ENCODE data around the gene MOXD1. TPM values are rescaled to one million over a fixed set of nuclear protein-coding genes. Genes with fewer than 3 reads are reported as not detected.

MOXD1 gene
- total RNA-seq, 1 donor, result 15.1 TPM

- H3K4me3 ChIP-seq (ENCODE audit: low read depth, low read length), result no peak overlapping the region
- no peak for DNase-seq (ENCODE audit: low read depth)
- no peak for TF ChIP-seq CTCF (IDR thresholded peaks at IDR 0.05; ENCODE audit: insufficient read depth, low read depth, low read length)
These were observed 137.2 kb downstream of the MOXD1 start for GRCh38 chr6:132264021-132264500.

GRCh38 chr6:132261354-132261753 lies 139.9 kb downstream of the MOXD1 start:
- H3K4me3 ChIP-seq (ENCODE audit: low read depth, low read length), result no peak overlapping the region
- TF ChIP-seq CTCF (IDR thresholded peaks at IDR 0.05; ENCODE audit: insufficient read depth, low read depth, low read length), result no peak
- no peak for DNase-seq (ENCODE audit: low read depth)

GRCh38 chr6:132259070-132259469 lies 142.2 kb downstream of the MOXD1 start:
- H3K4me3 ChIP-seq (ENCODE audit: low read depth, low read length), result no peak overlapping the region
- peak; percentile 47 for DNase-seq (ENCODE audit: low read depth)
- TF ChIP-seq CTCF (IDR thresholded peaks at IDR 0.05; ENCODE audit: insufficient read depth, low read depth, low read length), result peak; percentile 56

- DNase-seq (ENCODE audit: low read depth), result no peak
- TF ChIP-seq CTCF (IDR thresholded peaks at IDR 0.05; ENCODE audit: insufficient read depth, low read depth, low read length), result no peak
- no peak overlapping the region for H3K4me3 ChIP-seq (ENCODE audit: low read depth, low read length)
These were observed 143.7 kb downstream of the MOXD1 start for GRCh38 chr6:132257561-132257960.

- DNase-seq (ENCODE audit: low read depth), result no peak
- no peak overlapping the region for H3K4me3 ChIP-seq (ENCODE audit: low read depth, low read length)
- TF ChIP-seq CTCF (IDR thresholded peaks at IDR 0.05; ENCODE audit: insufficient read depth, low read depth, low read length), result no peak
These were observed 144.8 kb downstream of the MOXD1 start for GRCh38 chr6:132256457-132256856.

GRCh38 chr6:132253906-132254305 lies 147.4 kb downstream of the MOXD1 start:
- TF ChIP-seq CTCF (IDR thresholded peaks at IDR 0.05; ENCODE audit: insufficient read depth, low read depth, low read length), result no peak
- DNase-seq (ENCODE audit: low read depth), result no peak
- H3K4me3 ChIP-seq (ENCODE audit: low read depth, low read length), result no peak overlapping the region

- no peak for DNase-seq (ENCODE audit: low read depth)
- no peak for TF ChIP-seq CTCF (IDR thresholded peaks at IDR 0.05; ENCODE audit: insufficient read depth, low read depth, low read length)
- H3K4me3 ChIP-seq (ENCODE audit: low read depth, low read length), result no peak overlapping the region
These were observed 148.1 kb downstream of the MOXD1 start for GRCh38 chr6:132253211-132253610.

Data from fibroblast of villous mesenchyme (primary cell).